ENCODE data around the gene GCGR.

Gene GCGR

DNA sequence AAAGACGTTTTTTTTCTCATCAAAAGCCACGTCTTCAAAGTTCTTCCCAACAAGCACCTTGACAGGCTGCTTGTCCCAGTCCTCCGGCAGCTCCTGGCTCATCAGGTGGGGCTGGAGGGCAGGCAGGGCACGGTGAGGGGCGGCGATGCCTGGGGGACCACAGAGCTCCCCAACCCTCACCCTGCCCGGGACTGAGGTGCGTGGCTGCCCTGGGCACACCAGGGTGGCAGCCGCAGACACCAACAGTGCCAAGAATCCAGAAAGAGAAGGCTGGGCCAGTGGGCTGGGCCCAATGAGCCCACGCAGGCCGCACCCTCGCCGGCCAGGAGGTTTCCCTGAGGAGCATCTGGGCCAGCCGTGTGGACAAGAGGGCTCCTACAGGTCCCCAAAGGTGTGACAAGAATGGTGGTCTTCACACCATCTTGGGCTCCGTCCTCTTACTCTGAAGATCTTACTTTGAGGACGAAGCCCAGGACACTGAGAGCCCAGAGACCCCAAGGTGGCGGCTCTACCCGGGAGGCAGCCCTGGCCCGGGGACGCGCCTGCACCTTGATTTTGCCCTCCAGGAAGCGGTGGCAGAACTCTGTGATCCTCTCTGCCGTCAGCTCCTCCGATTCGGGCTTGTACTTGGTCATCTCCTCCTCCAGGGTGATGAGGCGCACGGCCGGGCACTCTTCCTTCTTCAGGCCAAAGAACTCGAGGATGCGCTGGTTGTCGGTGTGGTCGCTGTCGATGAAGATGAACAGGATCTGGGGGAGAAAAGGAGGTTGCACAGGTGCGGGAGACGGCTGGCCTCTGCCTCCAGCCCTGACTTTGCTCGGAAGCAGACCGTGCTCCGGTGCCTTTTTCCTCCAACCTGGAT lies 42.2 kb downstream of the GCGR start:
- TF ChIP-seq, protein P1, sequence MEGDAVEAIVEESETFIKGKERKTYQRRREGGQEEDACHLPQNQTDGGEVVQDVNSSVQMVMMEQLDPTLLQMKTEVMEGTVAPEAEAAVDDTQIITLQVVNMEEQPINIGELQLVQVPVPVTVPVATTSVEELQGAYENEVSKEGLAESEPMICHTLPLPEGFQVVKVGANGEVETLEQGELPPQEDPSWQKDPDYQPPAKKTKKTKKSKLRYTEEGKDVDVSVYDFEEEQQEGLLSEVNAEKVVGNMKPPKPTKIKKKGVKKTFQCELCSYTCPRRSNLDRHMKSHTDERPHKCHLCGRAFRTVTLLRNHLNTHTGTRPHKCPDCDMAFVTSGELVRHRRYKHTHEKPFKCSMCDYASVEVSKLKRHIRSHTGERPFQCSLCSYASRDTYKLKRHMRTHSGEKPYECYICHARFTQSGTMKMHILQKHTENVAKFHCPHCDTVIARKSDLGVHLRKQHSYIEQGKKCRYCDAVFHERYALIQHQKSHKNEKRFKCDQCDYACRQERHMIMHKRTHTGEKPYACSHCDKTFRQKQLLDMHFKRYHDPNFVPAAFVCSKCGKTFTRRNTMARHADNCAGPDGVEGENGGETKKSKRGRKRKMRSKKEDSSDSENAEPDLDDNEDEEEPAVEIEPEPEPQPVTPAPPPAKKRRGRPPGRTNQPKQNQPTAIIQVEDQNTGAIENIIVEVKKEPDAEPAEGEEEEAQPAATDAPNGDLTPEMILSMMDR (IDR thresholded peaks at IDR 0.05; ENCODE audit: low read depth, low read length) = no peak
- no peak overlapping the region for H3K4me3 ChIP-seq (ENCODE audit: low read depth, low read length)

DNA sequence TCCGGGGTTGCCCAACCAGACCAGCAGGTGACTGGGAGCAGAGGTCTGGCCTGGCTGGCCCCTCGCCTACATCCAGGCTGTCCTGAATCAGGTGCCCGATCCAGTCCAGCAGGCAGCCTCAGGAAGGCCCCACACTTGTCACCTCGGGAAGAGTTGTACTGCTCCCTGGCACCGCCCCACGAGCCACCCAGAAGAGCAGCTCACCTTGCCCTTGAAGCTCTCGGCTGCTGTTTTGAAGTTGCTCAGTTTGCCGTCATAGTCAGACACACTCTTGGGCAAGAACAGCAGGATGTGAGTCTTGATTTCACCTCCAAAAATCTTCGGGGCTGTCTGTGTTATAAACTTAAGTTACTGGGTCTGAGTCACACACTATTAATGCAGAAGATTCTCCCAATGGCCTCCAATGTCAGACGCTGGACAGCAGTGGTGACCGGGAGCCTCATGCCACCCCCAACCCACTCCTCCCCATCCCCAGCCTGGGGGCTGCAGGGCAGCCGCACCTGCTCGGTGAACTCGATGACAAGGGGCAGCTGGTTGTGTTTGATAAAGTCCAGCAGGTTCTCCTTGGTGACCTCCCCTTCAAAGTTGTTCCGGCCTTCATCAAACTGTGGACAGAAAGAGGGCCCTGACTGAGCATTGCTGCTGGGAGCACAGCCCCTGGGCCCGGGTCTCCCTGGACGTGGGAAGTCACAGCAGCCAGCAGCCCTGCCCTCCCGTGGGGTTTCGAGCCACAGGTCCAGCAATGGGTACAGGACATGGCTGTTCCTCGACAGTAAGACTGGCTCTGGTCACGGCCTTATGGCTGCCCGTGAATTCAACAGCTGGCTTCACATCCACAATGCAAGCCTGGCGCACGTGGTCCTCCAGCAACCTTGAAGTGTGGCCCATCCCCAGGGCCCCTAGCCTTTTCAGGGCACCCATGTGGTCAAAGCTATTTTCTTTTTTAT lies 43.1 kb downstream of the GCGR start:
- TF ChIP-seq, protein P1 (IDR thresholded peaks at IDR 0.05; ENCODE audit: low read depth, low read length) = no peak
- no peak overlapping the region for H3K4me3 ChIP-seq (ENCODE audit: low read depth, low read length)

DNA sequence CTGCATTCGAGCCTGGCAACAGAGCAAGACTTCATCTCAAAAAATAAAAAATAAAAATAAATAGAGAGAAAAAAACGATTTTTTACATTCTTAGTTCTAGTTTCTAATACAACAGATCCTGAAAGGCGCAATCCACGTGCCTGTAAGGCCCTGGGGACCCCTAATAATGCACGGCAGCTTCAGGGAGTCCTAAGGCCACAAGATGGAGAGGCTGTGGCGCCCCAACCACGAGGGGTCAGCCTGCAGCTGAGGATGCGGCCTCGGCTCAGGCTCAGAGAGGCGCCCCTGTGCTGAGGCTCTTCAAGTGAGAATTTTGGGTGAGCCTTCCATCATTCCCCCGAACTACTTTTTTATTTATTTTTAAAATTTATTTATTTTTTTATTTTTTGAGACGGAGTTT lies 45.5 kb downstream of the GCGR start:
- H3K4me3 ChIP-seq (ENCODE audit: low read depth, low read length) = no peak overlapping the region
- TF ChIP-seq, protein P1 (IDR thresholded peaks at IDR 0.05; ENCODE audit: low read depth, low read length) = no peak

DNA sequence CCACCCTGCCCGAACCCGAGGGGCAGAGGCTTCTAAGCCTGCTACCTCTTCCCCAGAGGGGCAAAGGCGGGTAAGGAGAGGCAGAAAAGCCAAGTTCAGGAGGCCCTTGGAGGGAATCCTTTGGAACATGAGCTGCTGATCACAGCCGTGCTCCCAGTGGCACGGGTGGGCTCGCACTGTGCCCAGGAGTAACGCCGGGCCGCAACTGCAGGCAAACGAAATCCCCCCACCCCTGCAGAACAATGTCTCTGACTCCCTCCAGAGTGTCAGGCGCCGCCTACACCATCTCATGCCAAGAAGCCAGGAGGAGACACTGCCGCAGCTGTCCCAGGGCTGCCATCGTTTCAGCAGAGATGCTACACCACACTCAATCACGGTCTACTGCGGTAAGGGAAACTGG lies 47.5 kb downstream of the GCGR start:
- H3K4me3 ChIP-seq (ENCODE audit: low read depth, low read length) = no peak overlapping the region
- TF ChIP-seq, protein P1 (IDR thresholded peaks at IDR 0.05; ENCODE audit: low read depth, low read length) = no peak

DNA sequence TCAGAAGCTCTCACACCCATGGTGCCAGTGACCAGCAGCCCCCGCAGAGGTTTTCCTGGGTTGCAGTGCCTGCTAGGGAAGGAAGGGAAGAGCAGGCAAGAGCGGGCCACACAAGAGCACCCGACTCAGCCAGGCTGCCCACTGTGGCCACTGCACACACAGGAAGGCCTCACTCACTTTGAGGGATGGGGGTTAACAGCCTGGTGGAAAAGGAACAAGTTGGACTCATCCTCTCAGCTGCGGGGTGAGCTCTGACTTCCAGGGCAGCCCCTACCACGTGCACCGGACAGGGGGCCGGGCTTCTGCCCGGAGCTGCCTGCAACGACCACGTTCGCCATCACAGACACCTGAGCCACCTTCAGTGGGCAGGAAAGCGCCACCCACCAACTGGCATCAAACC lies 48.3 kb downstream of the GCGR start:
- no peak overlapping the region for H3K4me3 ChIP-seq (ENCODE audit: low read depth, low read length)
- TF ChIP-seq, protein P1 (IDR thresholded peaks at IDR 0.05; ENCODE audit: low read depth, low read length) = no peak

DNA sequence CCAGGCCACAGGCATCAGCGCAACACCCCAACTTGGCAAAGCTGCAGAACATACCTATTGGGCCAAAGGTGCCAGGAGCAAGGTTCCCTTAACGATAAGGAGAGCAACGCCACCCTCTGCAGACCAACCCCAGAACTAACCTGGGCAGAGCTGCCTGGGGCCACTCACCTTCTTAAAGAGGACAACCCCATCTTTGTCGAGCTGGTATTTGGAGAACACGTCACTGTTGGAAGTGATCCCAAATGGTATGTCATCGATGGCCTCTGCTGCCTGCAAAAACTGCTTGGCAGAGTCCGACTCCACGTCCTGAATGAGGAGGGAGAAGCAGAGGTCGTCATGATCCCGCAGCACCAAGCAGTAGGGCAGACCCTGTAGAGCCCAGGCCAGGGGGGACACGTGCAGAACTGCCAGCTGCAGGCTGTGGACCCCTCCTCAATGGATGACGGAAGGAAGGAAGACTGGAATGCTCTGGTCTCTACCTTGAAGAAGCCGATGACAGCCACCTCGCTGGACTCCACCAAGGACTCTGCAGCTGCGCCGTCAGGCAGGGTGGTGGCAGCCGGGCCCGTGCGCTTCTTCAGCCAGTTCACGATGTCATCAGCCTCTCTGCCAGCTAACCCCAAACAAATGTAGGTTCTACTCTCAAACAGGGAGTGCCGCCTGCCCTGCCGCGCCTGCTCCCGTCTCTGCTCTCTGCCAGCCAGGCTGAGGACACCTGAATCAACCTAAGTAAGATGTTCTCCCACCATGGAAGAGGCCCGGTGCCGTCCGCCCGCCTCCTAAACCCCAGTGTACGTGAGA lies 51.2 kb downstream of the GCGR start:
- TF ChIP-seq, protein P1 (IDR thresholded peaks at IDR 0.05; ENCODE audit: low read depth, low read length) = no peak
- H3K4me3 ChIP-seq (ENCODE audit: low read depth, low read length) = no peak overlapping the region
